ENCODE measurements around the gene ZFC3H1.
A peak's percentile ranks its signal among the peaks of the same experiment; 100 is the strongest.

Gene ZFC3H1

GRCh38 chr12:71682466-71682865 lies 18.8 kb upstream of the ZFC3H1 start:
- TF ChIP-seq CTCF (IDR thresholded peaks at IDR 0.05; ENCODE audit: low read depth, low read length), result no peak
- H3K4me3 ChIP-seq (ENCODE audit: low read depth, low read length), result no peak overlapping the region
- in situ Hi-C loops (cut with HindIII; ENCODE audit: low sequenced_read_pairs), result no loop called here
- DNase-seq (ENCODE audit: low read depth, low spot score), result no peak

- no peak overlapping the region for H3K4me3 ChIP-seq (ENCODE audit: low read depth, low read length)
- DNase-seq (ENCODE audit: low read depth, low spot score), result no peak
- TF ChIP-seq CTCF (IDR thresholded peaks at IDR 0.05; ENCODE audit: low read depth, low read length), result no peak
- in situ Hi-C loops (cut with HindIII; ENCODE audit: low sequenced_read_pairs), result no loop called here
Measured at GRCh38 chr12:71671816-71672215, 8.2 kb upstream of the ZFC3H1 start.

- no peak overlapping the region for H3K4me3 ChIP-seq (ENCODE audit: low read depth, low read length)
- no peak for DNase-seq (ENCODE audit: low read depth, low spot score)
- TF ChIP-seq CTCF (IDR thresholded peaks at IDR 0.05; ENCODE audit: low read depth, low read length), result no peak
- in situ Hi-C loops (cut with HindIII; ENCODE audit: low sequenced_read_pairs), result no loop called here
Measured at GRCh38 chr12:71671311-71671710, 7.7 kb upstream of the ZFC3H1 start.

- no peak for DNase-seq (ENCODE audit: low read depth, low spot score)
- TF ChIP-seq CTCF (IDR thresholded peaks at IDR 0.05; ENCODE audit: low read depth, low read length), result no peak
- in situ Hi-C loops (cut with HindIII; ENCODE audit: low sequenced_read_pairs), result no loop called here
- no peak overlapping the region for H3K4me3 ChIP-seq (ENCODE audit: low read depth, low read length)
Measured at GRCh38 chr12:71666259-71666658, 2.6 kb upstream of the ZFC3H1 start.

GRCh38 chr12:71665090-71665463 lies 1.4 kb upstream of the ZFC3H1 start:
- in situ Hi-C loops (cut with HindIII; ENCODE audit: low sequenced_read_pairs), result no loop called here
- peak overlapping the region; percentile 68 for H3K4me3 ChIP-seq (ENCODE audit: low read depth, low read length)
- no peak for TF ChIP-seq CTCF (IDR thresholded peaks at IDR 0.05; ENCODE audit: low read depth, low read length)
- no peak for DNase-seq (ENCODE audit: low read depth, low spot score)

- DNase-seq (ENCODE audit: low read depth, low spot score), result no peak
- TF ChIP-seq CTCF (IDR thresholded peaks at IDR 0.05; ENCODE audit: low read depth, low read length), result no peak
- in situ Hi-C loops (cut with HindIII; ENCODE audit: low sequenced_read_pairs), result no loop called here
- peak overlapping the region; percentile 68 for H3K4me3 ChIP-seq (ENCODE audit: low read depth, low read length)
Measured at GRCh38 chr12:71664411-71665089, 902 bp upstream of the ZFC3H1 start.
